ENCODE measurements around the gene RHOB.
"Not testable (repeated sequence)": the region's sequence is repeated elsewhere in the genome, so short reads cannot be mapped to it uniquely, and the experiment has no call there.

Gene RHOB

GRCh38 chr2:20476481-20476880 lies 29.6 kb downstream of the RHOB start:
- no peak for ATAC-seq

GRCh38 chr2:20476950-20477349 lies 30.1 kb downstream of the RHOB start:
- no peak for ATAC-seq

GRCh38 chr2:20478961-20479360 lies 32.1 kb downstream of the RHOB start:
- ATAC-seq, result no peak

GRCh38 chr2:20479835-20480234 lies 33.0 kb downstream of the RHOB start:
- ATAC-seq, result no peak

GRCh38 chr2:20480913-20481312 lies 34.0 kb downstream of the RHOB start:
- ATAC-seq, result no peak

GRCh38 chr2:20481798-20482405 lies 35.0 kb downstream of the RHOB start:
- no peak for ATAC-seq

- no peak for ATAC-seq
These were observed 35.9 kb downstream of the RHOB start for GRCh38 chr2:20482725-20483124.

GRCh38 chr2:20483194-20483895 lies 36.5 kb downstream of the RHOB start:
- no peak for ATAC-seq

DNA sequence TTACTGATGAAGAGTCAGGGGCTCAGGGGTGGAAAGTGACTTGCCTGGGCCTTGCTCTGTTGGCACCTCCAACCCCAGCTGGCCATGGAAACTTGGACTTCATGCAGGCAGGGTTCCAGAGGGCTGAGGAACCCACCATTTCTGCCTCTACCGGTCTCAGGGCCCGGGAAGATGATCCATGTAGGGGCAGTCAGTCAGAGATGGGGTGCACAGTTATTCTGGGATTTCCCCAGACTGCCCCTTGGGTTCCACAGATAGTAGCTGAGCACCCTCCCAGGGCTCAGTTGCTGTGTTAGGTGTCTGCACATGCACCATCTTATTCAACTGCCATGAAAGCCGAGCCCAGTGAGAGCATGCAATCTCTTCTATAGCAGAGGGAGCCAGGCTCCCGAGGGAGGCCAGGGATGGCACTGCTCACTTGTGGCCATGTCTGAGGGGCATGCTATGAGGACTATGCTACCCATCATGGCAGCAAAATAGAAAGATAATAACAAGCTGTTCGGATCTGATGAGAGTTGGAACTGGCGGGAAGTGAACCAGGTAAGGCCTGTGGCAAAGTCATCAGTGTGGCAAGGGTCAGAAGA lies 37.3 kb downstream of the RHOB start:
- ATAC-seq, result no peak

- ATAC-seq, result no peak
These were observed 38.1 kb downstream of the RHOB start for GRCh38 chr2:20484810-20485611.

- ATAC-seq, result no peak
These were observed 38.9 kb downstream of the RHOB start for GRCh38 chr2:20485612-20486388.

GRCh38 chr2:20486571-20486970 lies 39.7 kb downstream of the RHOB start:
- ATAC-seq, result no peak

GRCh38 chr2:20487030-20487391 lies 40.1 kb downstream of the RHOB start:
- no peak for ATAC-seq

GRCh38 chr2:20487392-20488174 lies 40.7 kb downstream of the RHOB start:
- no peak for ATAC-seq

- ATAC-seq, result no peak
These were observed 41.3 kb downstream of the RHOB start for GRCh38 chr2:20488201-20488641.

GRCh38 chr2:20488782-20489181 lies 41.9 kb downstream of the RHOB start:
- no peak for ATAC-seq

DNA sequence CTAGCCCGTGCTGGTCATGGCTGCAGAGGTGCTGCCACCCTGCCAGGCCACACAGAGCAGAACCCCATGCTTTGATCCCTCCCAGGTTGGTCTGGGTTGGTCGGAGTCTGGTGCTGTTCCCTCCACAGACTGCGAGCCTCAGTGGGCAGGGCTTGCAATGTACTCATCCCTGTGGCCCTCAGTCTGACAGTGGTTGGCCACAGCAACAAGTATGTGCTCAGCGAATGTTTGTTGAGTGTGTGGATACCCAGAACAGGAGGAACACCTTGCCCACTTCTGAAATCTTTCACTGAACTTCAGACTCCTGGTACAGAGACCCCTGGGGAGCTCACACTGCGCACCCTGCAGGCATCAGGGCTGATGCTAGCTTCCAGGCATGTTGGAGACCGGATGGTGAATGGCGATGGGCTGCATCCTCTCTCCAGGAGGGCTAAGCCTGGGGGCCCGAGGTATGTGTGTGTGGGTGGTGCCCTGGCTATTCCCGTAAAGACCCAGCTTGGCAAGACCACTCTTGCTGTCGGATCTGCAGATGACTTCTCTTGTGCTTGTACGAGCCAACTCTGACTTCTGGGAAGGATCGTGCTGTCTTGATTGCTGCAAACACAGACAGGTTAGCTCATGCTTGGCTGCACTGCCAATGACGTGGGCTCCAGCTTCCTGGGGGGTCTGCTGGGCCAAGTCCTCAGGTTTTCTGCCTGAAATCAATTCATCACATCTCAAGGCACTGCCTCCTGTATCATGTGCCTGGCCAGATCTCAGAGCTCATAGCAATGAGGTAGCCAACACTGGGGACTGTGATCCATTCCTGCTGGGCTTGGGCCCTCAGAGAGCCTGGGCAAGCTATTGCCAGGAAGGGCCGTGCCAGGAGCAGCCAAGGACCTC lies 43.7 kb downstream of the RHOB start:
- no peak for ATAC-seq

DNA sequence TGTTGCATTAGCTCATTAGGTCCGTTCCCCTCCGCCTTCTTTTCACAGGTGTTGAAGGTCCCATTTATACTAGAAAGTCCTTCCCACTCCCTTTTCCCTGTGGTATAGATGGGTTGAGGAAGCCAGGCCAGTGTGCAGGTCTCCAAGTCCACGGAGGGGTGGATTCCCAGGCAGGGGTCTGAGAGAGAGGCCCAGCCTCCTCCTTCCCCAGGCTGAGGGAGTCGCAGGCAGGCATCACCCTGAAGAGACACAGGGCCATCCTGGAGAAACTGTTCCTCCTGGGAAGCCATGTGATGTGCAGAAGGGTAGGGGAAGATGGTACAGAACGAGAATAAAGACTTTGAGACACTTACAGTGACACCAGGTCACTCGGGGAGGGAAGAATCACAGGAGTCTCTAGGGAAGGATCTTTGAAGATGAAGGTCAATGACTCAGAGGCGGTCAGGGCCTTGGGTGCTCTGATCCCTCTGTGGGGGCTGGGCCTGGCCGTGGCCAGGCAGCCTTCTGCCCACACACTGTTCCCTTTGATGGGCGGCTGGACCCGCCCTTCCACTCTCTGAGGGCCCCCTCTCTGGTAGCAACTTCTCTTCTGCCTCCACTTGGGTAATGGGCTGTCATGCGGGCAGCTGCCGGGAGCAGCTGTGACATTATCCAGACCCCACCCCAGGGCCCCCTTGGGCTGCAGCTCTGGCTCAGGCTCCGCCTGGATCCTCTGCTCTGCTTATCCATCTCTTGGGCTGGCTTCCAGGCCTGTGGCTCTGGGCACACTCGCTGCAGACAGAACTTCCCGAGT lies 45.1 kb downstream of the RHOB start:
- no peak for ATAC-seq

- ATAC-seq, result not testable (repeated sequence)
These were observed 46.2 kb downstream of the RHOB start for GRCh38 chr2:20493095-20493494.

- ATAC-seq, result no peak
These were observed 47.4 kb downstream of the RHOB start for GRCh38 chr2:20494241-20494640.

All from activated CD4-positive, CD25-positive, alpha-beta regulatory T cell treated with anti-CD3 and anti-CD28 coated beads, Interleukin-2, amount 50 U/mL, for 24 hours (primary cell).